HCT116 (cell line): ENCODE data around the gene DIO2. TPM values are rescaled to one million over a fixed set of nuclear protein-coding genes. Genes with fewer than 3 reads are reported as not detected.

Experiments used
- ATAC-seq: fragments of 200-7000 bp; cut with Tn5 transposase; 2 replicates; pipeline ENCODE4 v1.9.1; 2020; ENCODE audit warnings: mild to moderate bottlenecking, moderate library complexity
- BruUV-seq: library from RNA; stranded (reverse); fragments of 400-500 nt; replicated peaks from 2 replicates; lab custom pipeline; 2021; lab: Mats Ljungman, UMichigan
- CTCF ChIA-PET: fragments of 300-600 bp; sonication (Branson Sonifier 250); formaldehyde crosslinking; loops from one replicate; lab custom pipeline; 2021; ENCODE audit warnings: antibody characterized with exemption; lab: Charles Lee
- POLR2A ChIA-PET: fragments of 300-600, 350-600 bp; sonication (Branson Sonifier 250); formaldehyde crosslinking; loops from one replicate; lab custom pipeline; 2021; ENCODE audit warnings: antibody characterized with exemption; lab: Charles Lee
- RAD21 ChIA-PET, 2 experiments: fragments of 300-600 bp; sonication (Branson Sonifier 250); formaldehyde crosslinking; loops; one replicate each; lab custom pipeline; 2023; ENCODE audit warnings: low total read pairs in 2 of 2; ENCODE audit not compliant: uncharacterized antibody in 2 of 2, unreplicated experiment in 2 of 2, low non-redundant PET in 1 of 2; lab: Charles Lee
- DNase-seq: peaks from one replicate; pipeline ENCODE4 v3.0.0-alpha.2; 2010; ENCODE audit warnings: low read depth, low spot score
- H2AFZ ChIP-seq: fragments of 200-600 bp; shearing (Covaris generic), sonication (generic); 2 replicates; pipeline ENCODE4 v1.6.1; 2017; ENCODE audit warnings: low read depth, mixed run types, mixed read lengths, antibody characterized with exemption, low read length; ENCODE audit not compliant: poor library complexity, severe bottlenecking
- H3K27ac ChIP-seq: 2 replicates; pipeline ENCODE4 v1.5.1; 2012; ENCODE audit warnings: low read depth, low read length
- H3K27me3 ChIP-seq: fragments of 200-600 bp; sonication (generic); 2 replicates; pipeline ENCODE4 v1.6.1; 2016; ENCODE audit warnings: mixed run types, low read length, mixed read lengths; ENCODE audit not compliant: insufficient read depth
- H3K36me3 ChIP-seq, 2 experiments: fragments of 200-500 bp in 1 of 2; fragments of 200-600 bp in 1 of 2; sonication (Bioruptor generic) in 1 of 2; sonication (generic) in 1 of 2; 2 replicates each; pipeline versions ENCODE4 v1.5.1 to v1.6.1; 2014 to 2016; ENCODE audit warnings: low read length in 2 of 2, inconsistent platforms in 1 of 2, mixed read lengths in 1 of 2, mixed run types in 1 of 2; ENCODE audit not compliant: insufficient read depth in 2 of 2, control insufficient read depth in 1 of 2
- H3K4me1 ChIP-seq, 2 experiments: fragments of 200-600 bp in 1 of 2; sonication (generic) in 1 of 2; 2 replicates each; pipeline versions ENCODE4 v1.5.1 to v1.6.1; 2012 to 2017; ENCODE audit warnings: low read length in 2 of 2, inconsistent platforms in 1 of 2, mild to moderate bottlenecking in 1 of 2, mixed read lengths in 1 of 2, mixed run types in 1 of 2, moderate library complexity in 1 of 2; ENCODE audit not compliant: insufficient read depth in 2 of 2, control insufficient read depth in 1 of 2
- H3K4me2 ChIP-seq: fragments of 200-600 bp; sonication (generic); 2 replicates; pipeline ENCODE4 v1.6.1; 2017; ENCODE audit warnings: mixed run types, low read length, mixed read lengths
- H3K4me3 ChIP-seq, 2 experiments: fragments of 200-600 bp in 1 of 2; sonication (generic) in 1 of 2; replicated peaks in 1 of 2; 2 replicates each; pipeline ENCODE4 v1.5.1; 2011 to 2016; ENCODE audit warnings: low read length in 2 of 2, control low read depth in 1 of 2, low read depth in 1 of 2, mild to moderate bottlenecking in 1 of 2, mixed read lengths in 1 of 2, mixed run types in 1 of 2
- H3K79me2 ChIP-seq: fragments of 200-600 bp; sonication (generic); 2 replicates; pipeline ENCODE4 v1.6.1; 2017; ENCODE audit warnings: mild to moderate bottlenecking, mixed run types, low read length, moderate library complexity, mixed read lengths; ENCODE audit not compliant: insufficient read depth
- H3K9ac ChIP-seq: fragments of 200-600 bp; sonication (generic); 2 replicates; pipeline ENCODE4 v1.6.1; 2016; ENCODE audit warnings: low read length, mixed read lengths
- H3K9me2 ChIP-seq: fragments of 200-600 bp; sonication (generic), shearing (Covaris generic); 2 replicates; pipeline ENCODE4 v1.6.1; 2017; ENCODE audit warnings: mixed run types, mild to moderate bottlenecking, moderate library complexity; ENCODE audit not compliant: insufficient read depth
- H3K9me3 ChIP-seq, 2 experiments: fragments of 200-500 bp in 1 of 2; fragments of 200-600 bp in 1 of 2; sonication (Bioruptor generic) in 1 of 2; sonication (generic) in 1 of 2; 2 replicates each; pipeline ENCODE4 v1.6.1; 2014 to 2017; ENCODE audit warnings: low read length in 2 of 2, mixed read lengths in 2 of 2, inconsistent platforms in 1 of 2, low read depth in 1 of 2, mild to moderate bottlenecking in 1 of 2, mixed run types in 1 of 2, moderate library complexity in 1 of 2; ENCODE audit not compliant: control insufficient read depth in 1 of 2, insufficient read depth in 1 of 2
- H4K20me1 ChIP-seq: fragments of 200-600 bp; sonication (generic), shearing (Covaris generic); 2 replicates; pipeline ENCODE4 v1.6.1; 2017; ENCODE audit warnings: mixed run types, mild to moderate bottlenecking, moderate library complexity; ENCODE audit not compliant: insufficient read depth
- CBX3 ChIP-seq: IDR thresholded peaks from 2 replicates; pipeline ENCODE4 v1.6.1; 2012; ENCODE audit warnings: low read depth
- CEBPB ChIP-seq: IDR thresholded peaks from 2 replicates; pipeline ENCODE4 v1.6.1; 2012; ENCODE audit warnings: low read depth
- CTCF ChIP-seq, 3 experiments: fragments of 200-600 bp in 1 of 3; sonication (generic) in 1 of 3; IDR thresholded peaks in 2 of 3; conservative IDR thresholded peaks in 1 of 3; 2 replicates each; pipeline ENCODE4 v1.5.1; 2012 to 2017; ENCODE audit warnings: low read depth in 2 of 3, low read length in 2 of 3, antibody characterized with exemption in 1 of 3, borderline replicate concordance in 1 of 3, control low read depth in 1 of 3, mild to moderate bottlenecking in 1 of 3, mixed read lengths in 1 of 3, mixed run types in 1 of 3, moderate library complexity in 1 of 3; ENCODE audit not compliant: insufficient read depth in 1 of 3
- EGR1 ChIP-seq: IDR thresholded peaks from 2 replicates; pipeline ENCODE4 v1.6.1; 2012; ENCODE audit warnings: low read depth
- ELF1 ChIP-seq: IDR thresholded peaks from 2 replicates; pipeline ENCODE4 v1.6.1; 2012; ENCODE audit warnings: low read depth, borderline replicate concordance
- EZH2 ChIP-seq: fragments of 200-600 bp; sonication (generic); IDR thresholded peaks from 2 replicates; pipeline ENCODE4 v1.6.1; 2017; ENCODE audit warnings: antibody characterized with exemption, mixed run types
- EZH2phosphoT487 ChIP-seq: fragments of 200-600 bp; IDR thresholded peaks from 2 replicates; pipeline ENCODE4 v1.6.1; 2018; ENCODE audit warnings: antibody characterized with exemption, borderline replicate concordance
- JUND ChIP-seq: IDR thresholded peaks from 2 replicates; pipeline ENCODE4 v1.6.1; 2012
- POLR2A ChIP-seq: IDR thresholded peaks from 2 replicates; pipeline ENCODE4 v1.7.0; 2011; ENCODE audit warnings: borderline replicate concordance; ENCODE audit not compliant: insufficient read depth, insufficient read length; ENCODE audit errors: extremely low read depth
- POLR2AphosphoS5 ChIP-seq: IDR thresholded peaks from 2 replicates; pipeline ENCODE4 v1.6.1; 2011; ENCODE audit warnings: mild to moderate bottlenecking, low read depth, low read length, moderate library complexity
- RAD21 ChIP-seq: IDR thresholded peaks from 2 replicates; pipeline ENCODE4 v1.6.1; 2012; ENCODE audit warnings: low read depth, mild to moderate bottlenecking
- REST ChIP-seq: IDR thresholded peaks from 2 replicates; pipeline ENCODE4 v1.6.1; 2012; ENCODE audit warnings: low read depth
- SIN3A ChIP-seq: IDR thresholded peaks from 2 replicates; pipeline ENCODE4 v1.6.1; 2012; ENCODE audit warnings: low read depth
- SRF ChIP-seq: IDR thresholded peaks from 2 replicates; pipeline ENCODE4 v1.6.1; 2012; ENCODE audit warnings: low read depth
- YY1 ChIP-seq: IDR thresholded peaks from 2 replicates; pipeline ENCODE4 v1.6.1; 2011; ENCODE audit warnings: low read length, low read depth, moderate library complexity, mild to moderate bottlenecking; ENCODE audit not compliant: insufficient replicate concordance; ENCODE audit errors: extremely low read depth
- ZFX ChIP-seq: fragments of 450-650 bp; IDR thresholded peaks from 2 replicates; pipeline ENCODE4 v1.6.1; 2017
- ZNF274 ChIP-seq: fragments of 200-500 bp; sonication (Bioruptor generic); IDR thresholded peaks from 2 replicates; pipeline ENCODE4 v1.6.1; 2014; ENCODE audit warnings: mild to moderate bottlenecking, low read depth, low read length, inconsistent platforms
- intact Hi-C: fragments of 100-400 bp; cut with micrococcal nuclease; formaldehyde crosslinking; loops from 2 replicates; pipeline ENCODE4 v1.10.0; 2022
- total RNA-seq: library from RNA; stranded (reverse); gene quantifications from one replicate; pipeline ENCODE4 v1.2.1, GENCODE V29; 2021; ENCODE audit not compliant: unreplicated experiment
- TF ChIP-seq, protein P1 (sequence below): IDR thresholded peaks from 2 replicates; pipeline ENCODE4 v1.6.1; 2012

Gene DIO2
- total RNA-seq, 1 experiment from 2014 or later: 0.10 TPM

GRCh38 chr14:80231702-80232101, 20.4 kb upstream of the DIO2 start:
- DNase-seq: no peak
- Histone ChIP-seq H2AFZ (no peak overlapping the region), H3K36me3 (no peaks in the 10 kb centered on the region), H3K4me2 (no peak overlapping the region), H3K27me3 (no peaks in the 10 kb centered on the region), H3K9ac (no peak overlapping the region), H3K27ac (no peak overlapping the region), H3K79me2 (no peaks in the 10 kb centered on the region)
- POLR2A ChIA-PET: no interaction called here
- TF ChIP-seq JUND (no peak), POLR2AphosphoS5 (no peak), EGR1 (no peak), SRF (no peak), ELF1 (no peak), EZH2 (no peak), CBX3 (no peak), CEBPB (no peak), POLR2A (no peak), EZH2phosphoT487 (no peak), SIN3A (no peak), YY1 (no peak), REST (no peak), ZNF274 (no peak), CTCF (IDR thresholded peaks at IDR 0.05 in 2 of 3, conservative IDR thresholded peaks at IDR 0.05 in 1 of 3; ENCODE audit: borderline replicate concordance in 1 of 3, insufficient read depth in 1 of 3, low read depth in 2 of 3, low read length in 2 of 3) (no peak), ZFX (no peak), RAD21 (no peak)
- TF ChIP-seq, protein P1, sequence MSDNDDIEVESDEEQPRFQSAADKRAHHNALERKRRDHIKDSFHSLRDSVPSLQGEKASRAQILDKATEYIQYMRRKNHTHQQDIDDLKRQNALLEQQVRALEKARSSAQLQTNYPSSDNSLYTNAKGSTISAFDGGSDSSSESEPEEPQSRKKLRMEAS: no peak
- TF ChIP-seq, all 23 proteins: peak for 0
- no TSS peak for BruUV-seq
- RAD21 ChIA-PET: no interaction called here
- CTCF ChIA-PET: no interaction called here
- H4K20me1 ChIP-seq: no peaks in the 10 kb centered on the region
- intact Hi-C loops: no loop called here
- no peak for ATAC-seq
- H3K9me2 ChIP-seq: no peaks in the 10 kb centered on the region
- H3K4me3 ChIP-seq: no peak overlapping the region
- H3K9me3 ChIP-seq: peaks cover 0 to 6% of the 10 kb centered on the region in 2 experiments; a peak in 1 of 4 replicates
- H3K4me1 ChIP-seq: no peaks in the 10 kb centered on the region
